ENCODE data around the gene SLC39A3. TPM values are rescaled to one million over a fixed set of nuclear protein-coding genes. Genes with fewer than 3 reads are reported as not detected.

Gene SLC39A3
- total and polyA plus RNA-seq, 7 donors = 16.9 to 70.1 (median 26.8) TPM

DNA sequence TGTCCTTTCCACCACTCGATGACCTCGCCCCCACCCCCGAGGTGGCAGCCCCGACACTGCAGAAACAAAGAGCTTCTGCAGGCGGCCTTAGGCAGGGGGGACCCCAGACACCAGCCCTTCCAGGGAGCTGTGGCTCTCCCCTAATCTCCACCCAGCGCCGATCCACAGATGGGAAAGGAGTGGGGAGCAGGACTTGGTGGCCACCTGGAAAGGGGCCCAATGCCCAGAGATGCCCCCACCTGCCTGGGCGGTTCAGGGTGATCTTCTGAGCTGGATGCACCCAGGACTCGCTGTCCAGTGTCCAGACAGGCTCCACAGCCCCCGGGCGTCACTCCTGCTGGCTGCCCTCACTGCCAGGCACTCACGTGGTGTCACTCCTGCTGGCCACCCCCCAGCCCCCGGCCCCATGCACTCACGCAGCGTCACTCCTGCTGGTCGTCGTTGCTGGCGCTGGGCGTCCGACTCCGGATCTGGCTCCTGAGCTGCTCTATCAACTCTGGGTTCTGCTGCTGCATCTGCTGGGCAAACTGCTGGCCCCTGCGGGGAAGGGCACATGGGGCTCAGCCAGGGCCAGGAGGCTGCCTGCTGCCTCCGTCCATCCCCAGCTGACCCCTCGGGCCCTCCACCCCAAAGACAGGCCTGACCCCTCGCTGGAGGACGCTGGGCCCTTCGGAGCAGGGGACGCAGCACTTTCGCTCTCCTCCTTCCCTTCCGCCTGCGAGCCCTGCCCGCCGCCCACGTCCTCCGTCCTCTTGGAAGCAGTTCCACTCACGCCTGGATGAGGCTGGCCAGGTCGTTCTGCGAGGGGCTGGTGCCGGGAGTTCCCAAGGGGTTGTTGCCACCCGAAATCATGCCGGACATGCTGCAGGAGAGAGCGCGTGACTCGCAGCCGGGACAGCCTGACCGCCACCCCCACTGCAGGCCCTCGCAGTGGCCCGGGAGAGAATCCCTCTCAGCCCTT is 17.4 kb upstream of the SLC39A3 start:
- no peaks in the 10 kb centered on the region for H3K4me1 ChIP-seq
- H3K27me3 ChIP-seq (ENCODE audit: insufficient read depth in 3 of 3, low read length in 2 of 3) = no peaks in the 10 kb centered on the region
- H3K36me3 ChIP-seq (ENCODE audit: insufficient read depth in 1 of 2, low read depth in 1 of 2) = peaks cover 0 to 81% of the 10 kb centered on the region in 2 donors
- TF ChIP-seq, protein P1, sequence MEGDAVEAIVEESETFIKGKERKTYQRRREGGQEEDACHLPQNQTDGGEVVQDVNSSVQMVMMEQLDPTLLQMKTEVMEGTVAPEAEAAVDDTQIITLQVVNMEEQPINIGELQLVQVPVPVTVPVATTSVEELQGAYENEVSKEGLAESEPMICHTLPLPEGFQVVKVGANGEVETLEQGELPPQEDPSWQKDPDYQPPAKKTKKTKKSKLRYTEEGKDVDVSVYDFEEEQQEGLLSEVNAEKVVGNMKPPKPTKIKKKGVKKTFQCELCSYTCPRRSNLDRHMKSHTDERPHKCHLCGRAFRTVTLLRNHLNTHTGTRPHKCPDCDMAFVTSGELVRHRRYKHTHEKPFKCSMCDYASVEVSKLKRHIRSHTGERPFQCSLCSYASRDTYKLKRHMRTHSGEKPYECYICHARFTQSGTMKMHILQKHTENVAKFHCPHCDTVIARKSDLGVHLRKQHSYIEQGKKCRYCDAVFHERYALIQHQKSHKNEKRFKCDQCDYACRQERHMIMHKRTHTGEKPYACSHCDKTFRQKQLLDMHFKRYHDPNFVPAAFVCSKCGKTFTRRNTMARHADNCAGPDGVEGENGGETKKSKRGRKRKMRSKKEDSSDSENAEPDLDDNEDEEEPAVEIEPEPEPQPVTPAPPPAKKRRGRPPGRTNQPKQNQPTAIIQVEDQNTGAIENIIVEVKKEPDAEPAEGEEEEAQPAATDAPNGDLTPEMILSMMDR (IDR thresholded peaks at IDR 0.05) = no peak
- H3K4me3 ChIP-seq = no peak overlapping the region
- no peak for ATAC-seq
- intact Hi-C loops (cut with DNase I) = no loop called here
- WGBS, 3 donors = 90 to 93% (median 92%) methylated on average over 44 to 48 of the region's 48 CpGs
- DNase-seq = no peak
- no peaks in the 10 kb centered on the region for H3K9me3 ChIP-seq
- no peak overlapping the region for H3K27ac ChIP-seq

DNA sequence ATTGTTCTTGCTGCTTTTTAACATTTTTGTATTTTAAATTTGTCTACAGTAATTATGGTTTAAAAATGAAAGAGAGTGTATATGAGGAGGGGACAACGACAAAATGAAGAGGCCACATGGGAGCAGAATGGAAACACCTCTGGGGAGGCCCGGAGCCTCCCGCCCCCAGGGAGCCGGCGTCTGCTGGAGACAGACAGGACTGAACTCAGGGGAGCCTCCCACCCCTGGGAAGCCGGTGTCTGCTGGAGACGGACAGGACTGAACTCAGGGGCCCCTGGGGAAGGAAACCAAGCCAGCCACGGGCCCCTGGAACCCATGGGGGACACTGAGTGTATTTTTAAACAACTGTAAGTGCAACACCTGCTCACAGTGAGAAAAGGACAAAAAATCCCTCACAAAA is 16.7 kb upstream of the SLC39A3 start:
- no peaks in the 10 kb centered on the region for H3K9me3 ChIP-seq
- 78 to 84% (median 79%) methylated on average over 8 of the region's 8 CpGs for WGBS, 3 donors
- ATAC-seq = no peak

DNA sequence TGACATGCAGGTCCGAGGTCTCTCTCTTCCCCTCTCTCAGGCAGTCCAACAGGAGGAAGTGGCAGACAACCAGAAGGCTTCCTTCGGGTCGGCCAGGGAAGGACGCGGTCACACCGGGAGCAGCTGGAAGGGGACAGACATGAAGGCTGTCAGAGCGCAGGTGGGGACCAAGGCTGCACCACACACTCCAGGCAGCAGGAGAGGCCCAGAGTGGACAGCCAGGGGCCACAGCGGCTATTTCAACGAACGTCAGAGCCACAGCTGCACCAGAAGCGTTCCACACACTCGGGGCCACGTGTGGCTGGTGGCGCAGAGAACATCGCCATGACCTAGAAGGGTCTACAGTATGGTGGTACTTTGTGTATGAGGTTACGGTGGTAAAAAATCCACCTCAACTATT is 16.0 kb upstream of the SLC39A3 start:
- DNase-seq = peak in 1 of 2 donors; percentile 49
- intact Hi-C loops (cut with DNase I) = no loop called here

More for the DNA sequence above, 16.7 kb upstream of the SLC39A3 start:
- TF ChIP-seq, protein P1 (IDR thresholded peaks at IDR 0.05) = no peak
- Histone ChIP-seq H3K4me3 (no peak overlapping the region), H3K36me3 (ENCODE audit: insufficient read depth in 1 of 2, low read depth in 1 of 2) (peaks cover 0 to 81% of the 10 kb centered on the region in 2 donors), H3K4me1 (no peaks in the 10 kb centered on the region), H3K27me3 (ENCODE audit: insufficient read depth in 3 of 3, low read length in 2 of 3) (no peaks in the 10 kb centered on the region), H3K27ac (no peak overlapping the region)
- no peak for DNase-seq
- intact Hi-C loops (cut with DNase I) = no loop called here

DNA sequence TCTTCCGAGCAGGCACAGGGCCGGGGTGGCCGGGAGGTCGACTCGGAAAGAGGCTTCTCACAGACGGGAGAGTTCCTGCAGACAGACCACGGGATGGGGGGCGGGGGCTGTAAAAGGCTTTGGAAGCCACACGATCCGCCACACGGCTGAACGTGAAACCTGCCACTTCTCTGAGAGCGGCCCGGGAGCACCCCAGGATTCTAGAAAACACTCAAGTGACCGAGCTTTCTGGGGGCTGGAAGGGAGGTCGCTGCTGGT is 15.6 kb upstream of the SLC39A3 start:
- Histone ChIP-seq H3K27ac (no peak overlapping the region), H3K36me3 (ENCODE audit: insufficient read depth in 1 of 2, low read depth in 1 of 2) (peaks cover 0 to 71% of the 10 kb centered on the region in 2 donors), H3K27me3 (ENCODE audit: insufficient read depth in 3 of 3, low read length in 2 of 3) (no peaks in the 10 kb centered on the region), H3K4me3 (no peak overlapping the region), H3K9me3 (no peaks in the 10 kb centered on the region), H3K4me1 (no peaks in the 10 kb centered on the region)
- intact Hi-C loops (cut with DNase I) = no loop called here
- no peak for ATAC-seq
- TF ChIP-seq, protein P1 (IDR thresholded peaks at IDR 0.05) = no peak
- 84 to 92% (median 87%) methylated on average over 16 of the region's 16 CpGs for WGBS, 3 donors
- peak in 1 of 2 donors; percentile 47 for DNase-seq

More for the DNA sequence above, 16.0 kb upstream of the SLC39A3 start:
- peaks cover 0 to 75% of the 10 kb centered on the region in 2 donors for H3K36me3 ChIP-seq (ENCODE audit: insufficient read depth in 1 of 2, low read depth in 1 of 2)
- 90 to 94% (median 93%) methylated on average over 16 of the region's 16 CpGs for WGBS, 3 donors
- TF ChIP-seq, protein P1 (IDR thresholded peaks at IDR 0.05) = no peak
- no peak overlapping the region for H3K27ac ChIP-seq
- no peak for ATAC-seq
- H3K4me3 ChIP-seq = no peak overlapping the region
- no peaks in the 10 kb centered on the region for H3K27me3 ChIP-seq (ENCODE audit: insufficient read depth in 3 of 3, low read length in 2 of 3)
- no peaks in the 10 kb centered on the region for H3K9me3 ChIP-seq
- H3K4me1 ChIP-seq = no peaks in the 10 kb centered on the region
